HG03442 (cell line): ENCODE results near the gene SLC5A9.

Experiments used
- ATAC-seq: cut with Tn5 transposase; IDR thresholded peaks from one replicate; pipeline ENCODE4 v1.9.1; 2021; ENCODE audit warnings: mild to moderate bottlenecking, moderate library complexity; ENCODE audit not compliant: unreplicated experiment

SLC5A9 gene

DNA sequence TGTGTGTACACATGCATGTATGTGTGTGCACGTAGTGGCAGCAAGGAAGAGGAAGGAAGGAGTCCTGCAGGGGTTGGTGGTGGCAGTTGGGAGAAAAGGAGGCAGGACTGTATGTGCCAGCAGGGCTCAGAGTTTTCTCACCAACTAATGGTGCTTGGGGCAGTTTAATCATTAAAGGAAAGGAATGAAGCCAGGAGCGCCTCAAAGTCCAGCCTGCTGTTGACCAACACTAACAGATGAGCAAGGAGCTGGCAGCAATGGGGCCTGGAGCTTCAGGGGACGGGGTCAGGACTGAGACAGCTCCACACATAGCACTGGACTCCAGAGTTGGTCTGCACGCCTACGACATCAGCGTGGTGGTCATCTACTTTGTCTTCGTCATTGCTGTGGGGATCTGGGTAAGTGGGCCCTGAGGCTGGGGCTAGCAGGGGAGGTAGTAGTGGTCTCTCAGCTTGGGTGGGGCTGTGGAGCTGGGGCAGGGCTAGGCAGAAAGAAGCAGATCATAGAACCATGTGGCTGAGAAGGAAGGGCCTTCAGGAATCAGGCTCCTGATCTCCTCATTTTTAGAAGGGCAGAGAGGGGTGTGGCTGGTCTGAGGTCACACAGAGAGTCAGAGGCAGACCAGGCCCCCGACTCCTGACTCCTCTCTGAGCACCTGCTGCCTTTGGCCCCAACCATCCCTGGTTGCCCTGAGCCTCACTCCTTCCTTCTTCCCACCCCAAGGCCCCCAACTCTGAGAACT is at the start of gene SLC5A9:
SLC5A9 (plus strand) TSS at position 216 of the 742 bp plus-strand sequence; CDS start at position 237, 21 bp downstream.
- ATAC-seq: no peak

DNA sequence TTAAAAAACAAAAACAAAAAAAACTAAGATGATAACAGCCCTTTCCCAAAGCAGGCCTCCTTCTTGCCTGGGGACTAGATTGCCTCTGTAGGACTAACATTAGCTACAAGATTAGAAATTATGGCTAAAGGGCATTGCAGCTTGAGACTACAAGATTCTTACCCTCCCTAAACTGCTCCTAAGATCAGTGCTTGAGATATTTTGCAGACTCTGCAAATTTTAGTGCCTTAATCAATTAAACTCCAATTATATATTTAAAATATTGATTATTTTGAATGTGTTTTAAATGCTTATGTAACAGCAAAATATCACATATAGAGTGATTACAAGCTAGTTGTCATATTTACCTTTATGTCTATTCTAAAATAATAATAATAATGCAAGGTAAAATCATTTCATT is 47.4 kb upstream of the SLC5A9 start:
- ATAC-seq: no peak

DNA sequence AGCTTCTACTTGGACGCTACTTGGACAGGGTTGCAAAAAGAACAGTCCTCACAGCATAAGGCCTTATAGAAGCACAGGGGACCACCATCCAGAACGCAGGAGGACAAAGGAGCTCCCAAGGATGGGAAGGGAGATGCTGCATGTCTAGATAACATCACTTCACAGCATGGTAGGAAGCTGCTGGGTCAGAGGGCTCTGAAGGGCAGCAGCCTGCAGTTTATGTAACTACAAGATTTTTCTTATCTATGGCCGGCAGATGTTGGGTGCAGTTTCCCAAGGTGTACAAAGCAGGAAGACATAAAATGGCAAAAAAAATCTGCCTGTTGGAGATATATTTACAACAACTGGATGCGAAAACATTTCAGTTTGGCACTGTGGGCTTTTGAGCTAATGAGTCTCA is 45.3 kb upstream of the SLC5A9 start:
- no peak for ATAC-seq

GRCh38 chr1:48181669-48182367 is 40.7 kb upstream of the SLC5A9 start:
- no peak for ATAC-seq

GRCh38 chr1:48182439-48182838 is 40.1 kb upstream of the SLC5A9 start:
- peak; percentile 70 for ATAC-seq

- ATAC-seq: no peak
Measured at GRCh38 chr1:48186306-48186839, 36.1 kb upstream of the SLC5A9 start.

DNA sequence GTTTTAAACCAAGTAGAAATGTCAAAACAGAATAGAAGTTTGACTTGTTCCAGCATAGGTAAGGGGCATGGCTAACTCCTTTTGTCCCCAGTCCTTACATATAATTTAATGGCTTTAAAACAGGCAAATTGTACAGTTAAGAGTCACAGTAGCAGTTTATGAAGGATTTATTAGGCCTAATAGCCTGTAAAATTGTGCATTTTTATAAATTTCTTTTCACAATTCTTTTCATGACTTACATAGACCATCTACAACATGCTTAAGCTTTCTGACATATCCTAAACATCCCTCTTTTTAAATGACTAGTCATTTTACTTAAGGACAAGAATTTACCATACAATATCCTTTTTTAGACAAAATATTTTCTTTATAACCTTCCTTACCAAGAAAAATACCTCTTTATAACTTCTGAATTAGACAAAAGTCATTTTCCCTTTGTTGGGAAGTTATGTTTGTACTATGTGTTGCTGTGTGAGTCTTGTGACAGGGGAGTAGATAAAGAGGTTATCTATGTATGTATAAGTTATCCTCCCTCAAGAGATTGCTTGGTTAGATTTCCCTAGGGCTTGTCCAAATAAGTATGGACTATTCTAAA is 34.5 kb upstream of the SLC5A9 start:
- ATAC-seq: no peak

- no peak for ATAC-seq
Measured at GRCh38 chr1:48190881-48191280, 31.6 kb upstream of the SLC5A9 start.

DNA sequence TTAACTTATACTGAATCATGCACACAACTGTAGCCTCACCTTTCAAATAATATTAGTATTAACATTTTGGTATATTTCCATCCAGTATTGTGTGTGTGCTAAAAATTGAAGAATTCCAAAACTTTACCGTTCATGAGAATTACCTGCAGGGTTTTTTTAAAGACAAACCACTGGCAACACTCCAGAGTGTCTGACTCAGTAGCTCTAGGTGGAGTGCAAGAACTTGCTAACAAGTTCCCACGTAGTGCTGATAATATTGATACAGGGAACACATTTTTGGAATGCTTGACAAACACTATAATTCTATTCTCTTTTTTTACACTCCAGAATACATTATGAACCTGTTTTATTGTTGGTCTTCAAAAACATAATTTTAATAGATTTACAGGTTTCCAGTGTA is 27.7 kb upstream of the SLC5A9 start:
- ATAC-seq: no peak

DNA sequence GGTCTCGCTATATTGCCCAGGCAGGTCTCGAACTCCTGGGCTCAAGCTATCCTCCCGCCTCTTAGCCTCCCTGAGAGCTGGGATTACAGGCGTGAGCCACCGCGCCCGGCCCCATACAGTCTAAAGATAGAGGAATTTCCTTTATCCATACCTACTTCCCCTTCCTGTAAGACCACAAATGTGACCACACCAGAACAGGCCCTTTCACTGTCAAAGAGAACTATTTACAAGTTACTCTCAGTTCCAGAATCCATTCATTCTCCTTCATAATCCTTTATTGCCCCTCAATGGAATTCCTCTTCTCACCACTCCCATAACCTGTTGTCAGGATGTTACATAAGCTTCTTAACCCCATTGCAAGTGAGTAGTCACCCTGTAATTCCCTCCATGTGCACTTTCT is 26.3 kb upstream of the SLC5A9 start:
- ATAC-seq: no peak

DNA sequence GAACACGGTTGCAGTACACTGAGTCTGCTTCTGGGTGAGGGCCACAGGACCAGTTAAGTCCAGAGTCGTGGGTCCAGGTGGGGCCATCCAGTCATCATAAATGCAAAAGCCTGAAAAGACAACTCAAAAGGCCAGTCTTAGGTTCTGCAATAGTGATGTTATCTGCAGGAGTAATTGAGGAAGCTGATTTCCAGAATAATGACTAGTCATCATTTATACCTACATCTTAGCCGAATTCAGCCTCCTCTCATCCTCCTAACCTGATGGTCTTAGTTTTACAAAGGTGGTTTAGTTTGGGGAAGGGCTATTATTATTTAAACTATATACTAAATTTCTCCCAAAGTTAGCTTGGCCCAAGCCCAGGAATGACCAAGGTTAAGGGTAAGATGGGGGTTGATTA is 23.5 kb upstream of the SLC5A9 start:
- ATAC-seq: no peak

GRCh38 chr1:48200166-48200900 is 22.2 kb upstream of the SLC5A9 start:
- ATAC-seq: no peak

DNA sequence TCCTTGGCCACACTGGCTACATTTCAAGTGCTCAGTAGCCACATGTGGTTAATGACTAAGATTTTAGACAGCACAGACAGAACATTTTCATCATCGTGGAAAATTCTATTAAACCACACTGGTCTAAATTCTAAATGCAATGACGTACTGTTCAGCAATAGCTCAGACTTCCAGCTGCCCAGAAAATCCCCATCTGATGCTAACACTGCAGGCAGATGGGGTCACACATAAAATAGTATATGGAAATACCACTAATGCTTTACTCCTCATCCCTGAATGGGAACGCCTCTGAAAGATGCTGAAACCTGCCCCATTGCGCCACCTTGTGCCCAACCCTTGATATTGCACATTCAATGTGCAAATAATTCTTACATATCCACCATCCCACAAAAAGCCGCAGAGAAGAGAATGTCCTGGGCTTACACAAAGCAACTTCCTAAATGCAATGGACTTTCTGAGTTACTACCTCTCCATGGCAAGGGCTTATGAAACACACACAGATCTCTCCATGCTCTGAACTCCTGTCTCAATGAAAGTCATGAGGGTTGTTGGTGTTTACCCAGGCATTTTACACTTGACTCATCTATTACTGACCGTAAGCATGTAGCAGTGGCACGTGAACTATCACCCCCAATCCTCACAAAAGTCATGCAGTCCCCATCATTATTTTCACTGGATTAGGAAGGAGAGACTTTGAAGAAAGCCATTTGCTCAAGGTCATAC is 20.3 kb upstream of the SLC5A9 start:
- peak; percentile 51 for ATAC-seq

- ATAC-seq: peak; percentile 57
Measured at GRCh38 chr1:48203287-48203900, 19.1 kb upstream of the SLC5A9 start.

DNA sequence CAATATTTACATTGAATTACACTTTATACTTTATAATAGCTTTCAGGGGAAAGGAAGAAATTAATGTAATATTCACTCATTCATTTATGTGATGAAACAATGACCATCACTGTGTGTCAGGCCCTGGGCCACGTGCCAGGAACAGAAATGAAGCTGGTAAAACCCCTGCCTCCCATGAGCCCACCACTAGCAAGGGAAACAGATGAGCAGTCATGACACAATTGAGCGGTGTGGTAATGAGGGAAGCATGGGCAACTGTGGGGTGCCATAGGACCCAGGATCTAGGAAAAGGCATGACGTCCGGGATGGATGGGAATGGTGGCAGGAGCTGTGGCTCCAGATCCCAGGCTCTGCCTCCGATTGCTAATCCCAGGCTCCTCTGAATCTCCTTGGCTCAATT is 17.0 kb upstream of the SLC5A9 start:
- ATAC-seq: no peak

DNA sequence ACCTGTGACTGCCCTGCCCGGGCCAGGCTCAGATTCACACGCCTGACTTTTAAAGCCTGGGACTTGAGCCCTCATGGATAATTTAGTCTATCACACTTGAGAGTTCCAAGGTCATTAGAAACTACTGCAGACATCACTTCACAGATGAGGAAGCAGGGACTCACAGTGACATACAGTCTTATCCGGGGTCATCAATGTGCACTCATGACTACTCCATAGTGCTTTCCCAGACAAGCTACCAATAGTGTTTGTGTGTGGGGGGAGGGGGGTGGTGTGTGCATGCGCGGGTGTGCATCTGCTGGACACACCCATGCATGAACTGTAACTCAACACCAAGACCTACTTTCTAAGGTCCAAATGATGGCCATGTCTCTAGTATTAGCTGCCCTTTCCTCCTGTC is 16.1 kb upstream of the SLC5A9 start:
- ATAC-seq: no peak

DNA sequence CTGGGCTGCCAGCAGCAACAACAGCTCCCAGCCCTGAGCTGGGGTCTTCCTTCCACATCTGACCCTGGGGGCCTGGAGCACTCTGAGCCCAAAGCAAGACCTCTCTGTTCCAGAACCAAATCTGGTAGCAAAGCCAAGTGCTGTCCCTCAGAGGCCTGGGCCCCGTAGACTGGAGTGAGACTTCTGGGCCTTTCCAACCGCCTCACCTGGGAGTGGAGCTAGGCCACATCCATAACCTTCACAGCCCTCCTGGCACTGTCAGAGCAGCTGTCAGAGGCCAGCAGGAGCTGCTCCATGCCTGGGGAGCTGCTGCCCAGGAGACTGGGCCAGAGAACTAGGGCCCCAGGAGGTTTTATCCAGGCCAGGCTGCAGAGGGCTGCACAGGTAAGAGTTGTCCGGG is 15.4 kb upstream of the SLC5A9 start:
- ATAC-seq: no peak

DNA sequence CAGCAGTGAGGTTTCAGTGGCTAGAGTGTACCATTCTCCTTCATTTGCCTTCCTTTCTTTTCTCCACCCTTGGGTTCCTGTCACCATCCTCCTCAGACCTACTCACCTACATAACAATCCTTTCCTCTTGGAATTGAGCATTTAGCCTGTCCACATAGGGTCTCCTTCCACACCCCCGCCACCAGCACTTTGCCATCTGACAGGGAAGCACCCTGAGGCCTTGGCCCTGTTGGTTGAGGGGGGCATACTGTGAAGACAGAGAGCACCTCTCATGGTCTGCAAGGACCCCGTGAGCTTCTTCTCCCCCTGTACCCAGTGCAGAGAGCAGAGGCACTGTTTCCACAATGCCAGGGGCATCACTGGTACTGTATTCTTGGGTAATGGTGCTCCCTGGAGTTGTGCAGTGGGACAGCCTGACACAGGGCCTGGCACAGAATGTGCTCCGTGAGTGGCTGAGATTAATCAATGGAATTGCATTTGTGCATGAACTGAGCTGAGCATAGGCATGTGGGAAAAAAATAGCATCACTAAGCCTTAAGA is 14.9 kb upstream of the SLC5A9 start:
- no peak for ATAC-seq

- no peak for ATAC-seq
Measured at GRCh38 chr1:48208251-48208650, 14.3 kb upstream of the SLC5A9 start.

DNA sequence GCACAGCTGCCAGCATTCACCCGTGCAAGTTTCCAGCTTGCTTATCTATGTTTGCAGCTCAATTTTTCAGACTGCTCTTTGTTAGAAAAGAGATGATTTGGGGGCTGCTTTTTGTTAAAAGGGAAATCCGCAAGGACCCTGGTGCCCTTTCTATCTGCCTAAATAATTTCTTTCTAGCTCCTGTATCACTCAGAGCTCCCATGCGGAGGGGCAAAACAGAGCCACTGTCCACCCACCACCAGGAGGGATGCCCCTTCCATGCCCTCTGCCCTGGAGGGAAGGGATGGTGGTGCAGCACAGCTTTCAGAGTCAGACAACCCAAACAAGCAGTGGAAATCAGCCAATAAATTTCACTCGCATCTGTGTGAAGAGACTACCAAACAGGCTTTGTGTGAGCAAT is 13.9 kb upstream of the SLC5A9 start:
- ATAC-seq: no peak
